Jurkat, Clone E6-1 (cell line): ENCODE measurements around the gene TCEA3.
"Not testable (repeated sequence)": the region's sequence is repeated elsewhere in the genome, so short reads cannot be mapped to it uniquely, and the experiment has no call there.

Source experiments
- DNase-seq: peaks from one replicate; pipeline ENCODE4 v3.0.0-alpha.2; 2011; ENCODE audit warnings: low read depth, low spot score
- H3K4me3 ChIP-seq: 2 replicates; pipeline ENCODE4 v1.5.1; 2011; ENCODE audit warnings: mild to moderate bottlenecking, low read length, control low read depth, moderate library complexity

The TCEA3 gene

GRCh38 chr1:23374079-23374735 is 50.3 kb downstream of the TCEA3 start:
- H3K4me3 ChIP-seq, result not testable (repeated sequence)

GRCh38 chr1:23371987-23372880 is 52.3 kb downstream of the TCEA3 start:
- H3K4me3 ChIP-seq, result no peak overlapping the region
- no peak for DNase-seq

More at GRCh38 chr1:23374079-23374735, 50.3 kb downstream of the TCEA3 start:
- DNase-seq, result not testable (repeated sequence)

- DNase-seq, result no peak
- H3K4me3 ChIP-seq, result no peak overlapping the region
Observed at GRCh38 chr1:23370709-23371584, 53.6 kb downstream of the TCEA3 start.

- no peak overlapping the region for H3K4me3 ChIP-seq
Observed at GRCh38 chr1:23370330-23370708, 54.2 kb downstream of the TCEA3 start.

GRCh38 chr1:23369335-23370013 is 55.1 kb downstream of the TCEA3 start, which contains the start of gene ZNF436:
ZNF436 (minus strand) TSS chr1:23369836; CDS start chr1:23368005, 1,831 bp downstream.
- peak within 1 kb of the TSS; percentile 71 for H3K4me3 ChIP-seq
- DNase-seq, result peak; percentile 61

More at GRCh38 chr1:23370330-23370708, 54.2 kb downstream of the TCEA3 start:
- no peak for DNase-seq

- DNase-seq, result peak; percentile 87
- peak overlapping the region; percentile 71 for H3K4me3 ChIP-seq
Observed at GRCh38 chr1:23368562-23369334, 55.8 kb downstream of the TCEA3 start.

- peak overlapping the region; percentile 71 for H3K4me3 ChIP-seq
- DNase-seq, result peak; percentile 99
Observed at GRCh38 chr1:23367791-23368561, 56.6 kb downstream of the TCEA3 start.

- DNase-seq, result no peak
- H3K4me3 ChIP-seq, result peak overlapping the region; percentile 71
Observed at GRCh38 chr1:23367451-23367790, 57.1 kb downstream of the TCEA3 start.

- no peak overlapping the region for H3K4me3 ChIP-seq
Observed at GRCh38 chr1:23366598-23366997, 58.0 kb downstream of the TCEA3 start.

GRCh38 chr1:23366146-23366545 is 58.4 kb downstream of the TCEA3 start:
- H3K4me3 ChIP-seq, result no peak overlapping the region
- DNase-seq, result no peak

More at GRCh38 chr1:23366598-23366997, 58.0 kb downstream of the TCEA3 start:
- no peak for DNase-seq

- DNase-seq, result no peak
- no peak overlapping the region for H3K4me3 ChIP-seq
Observed at GRCh38 chr1:23362218-23362713, 62.3 kb downstream of the TCEA3 start.

GRCh38 chr1:23358310-23358875 is 66.2 kb downstream of the TCEA3 start:
- DNase-seq, result no peak
- no peak overlapping the region for H3K4me3 ChIP-seq

GRCh38 chr1:23357138-23357908 is 67.2 kb downstream of the TCEA3 start:
- H3K4me3 ChIP-seq, result no peak overlapping the region
- DNase-seq, result no peak

- no peak for DNase-seq
- no peak overlapping the region for H3K4me3 ChIP-seq
Observed at GRCh38 chr1:23356471-23357137, 67.9 kb downstream of the TCEA3 start.

- H3K4me3 ChIP-seq, result no peak overlapping the region
- peak; percentile 50 for DNase-seq
Observed at GRCh38 chr1:23354245-23354644, 70.3 kb downstream of the TCEA3 start.
